ENCODE data around the gene MEOX1.

GRCh38 chr17:43645765-43646481 lies 15.8 kb downstream of the MEOX1 start:
- no peak for TF ChIP-seq POLR2A (IDR thresholded peaks at IDR 0.05; ENCODE audit: extremely low read depth, insufficient read length)
- TF ChIP-seq, protein P1, sequence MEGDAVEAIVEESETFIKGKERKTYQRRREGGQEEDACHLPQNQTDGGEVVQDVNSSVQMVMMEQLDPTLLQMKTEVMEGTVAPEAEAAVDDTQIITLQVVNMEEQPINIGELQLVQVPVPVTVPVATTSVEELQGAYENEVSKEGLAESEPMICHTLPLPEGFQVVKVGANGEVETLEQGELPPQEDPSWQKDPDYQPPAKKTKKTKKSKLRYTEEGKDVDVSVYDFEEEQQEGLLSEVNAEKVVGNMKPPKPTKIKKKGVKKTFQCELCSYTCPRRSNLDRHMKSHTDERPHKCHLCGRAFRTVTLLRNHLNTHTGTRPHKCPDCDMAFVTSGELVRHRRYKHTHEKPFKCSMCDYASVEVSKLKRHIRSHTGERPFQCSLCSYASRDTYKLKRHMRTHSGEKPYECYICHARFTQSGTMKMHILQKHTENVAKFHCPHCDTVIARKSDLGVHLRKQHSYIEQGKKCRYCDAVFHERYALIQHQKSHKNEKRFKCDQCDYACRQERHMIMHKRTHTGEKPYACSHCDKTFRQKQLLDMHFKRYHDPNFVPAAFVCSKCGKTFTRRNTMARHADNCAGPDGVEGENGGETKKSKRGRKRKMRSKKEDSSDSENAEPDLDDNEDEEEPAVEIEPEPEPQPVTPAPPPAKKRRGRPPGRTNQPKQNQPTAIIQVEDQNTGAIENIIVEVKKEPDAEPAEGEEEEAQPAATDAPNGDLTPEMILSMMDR (IDR thresholded peaks at IDR 0.05; ENCODE audit: low read depth, low read length): no peak
- no peak for TF ChIP-seq MAX (IDR thresholded peaks at IDR 0.05; ENCODE audit: low read depth, low read length)
- TF ChIP-seq MYC (IDR thresholded peaks at IDR 0.05; ENCODE audit: low read depth, low read length): no peak

Measured in NB4 (cell line).